ENCODE measurements around the gene DEFB129.
A peak's percentile ranks its signal among the peaks of the same experiment; 100 is the strongest.
"Not testable (repeated sequence)": the region's sequence is repeated elsewhere in the genome, so short reads cannot be mapped to it uniquely, and the experiment has no call there.

Gene DEFB129

GRCh38 chr20:253447-253846 lies 26.4 kb downstream of the DEFB129 start:
- not testable (repeated sequence) for FAIRE-seq

DNA sequence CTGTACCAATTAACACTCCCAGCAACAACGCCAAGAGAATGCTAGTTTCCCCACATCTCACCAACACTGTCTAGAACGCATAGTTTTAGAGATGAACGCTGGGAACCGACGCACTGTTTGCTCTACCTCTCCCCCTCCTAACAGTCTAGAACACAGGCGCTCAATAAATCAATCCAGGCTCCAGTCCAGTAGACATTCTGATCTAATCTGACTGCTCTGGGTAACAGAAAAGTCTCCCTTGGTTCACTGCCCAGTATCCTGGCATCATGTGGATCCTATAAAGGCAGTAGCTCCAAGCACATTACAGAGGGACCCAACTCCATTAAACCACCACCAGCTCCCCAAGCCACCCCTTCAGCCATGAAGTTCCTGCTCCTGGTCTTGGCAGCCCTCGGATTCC lies 30.4 kb downstream of the DEFB129 start, which contains the start of gene DEFB132:
Gene DEFB132, plus strand, starts transcription at position 306 of the 400 bp plus-strand sequence. Its CDS starts 55 bp downstream, at position 361.
- no peak for FAIRE-seq

GRCh38 chr20:258269-258858 lies 31.3 kb downstream of the DEFB129 start:
- FAIRE-seq, result no peak

- no peak for FAIRE-seq
Observed at GRCh38 chr20:258963-259362, 31.9 kb downstream of the DEFB129 start.

GRCh38 chr20:259981-260380 lies 32.9 kb downstream of the DEFB129 start:
- no peak for FAIRE-seq

DNA sequence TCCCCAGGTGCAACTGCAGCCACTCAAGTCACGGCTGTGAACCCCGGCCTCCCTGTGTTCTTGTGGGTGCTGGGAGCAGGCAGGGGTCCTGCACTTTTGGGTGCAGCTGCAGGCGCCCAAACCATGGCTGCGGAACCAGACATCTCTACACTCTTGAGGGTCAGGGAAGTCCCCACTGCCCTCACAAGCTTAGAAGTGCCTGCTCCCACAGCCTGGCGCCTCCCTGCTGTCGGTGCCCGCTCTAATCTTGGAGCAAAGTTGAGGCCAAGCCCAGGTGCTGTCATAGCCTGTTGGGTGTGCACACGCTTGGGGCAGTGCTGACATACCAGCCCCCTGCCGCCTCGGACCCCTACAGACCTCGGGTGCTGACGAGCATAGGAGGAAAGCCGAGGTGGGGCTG lies 36.6 kb downstream of the DEFB129 start:
- no peak for FAIRE-seq

- FAIRE-seq, result peak; percentile 31
Observed at GRCh38 chr20:266596-267562, 39.8 kb downstream of the DEFB129 start.

GRCh38 chr20:270517-270916 lies 43.5 kb downstream of the DEFB129 start:
- no peak for FAIRE-seq

DNA sequence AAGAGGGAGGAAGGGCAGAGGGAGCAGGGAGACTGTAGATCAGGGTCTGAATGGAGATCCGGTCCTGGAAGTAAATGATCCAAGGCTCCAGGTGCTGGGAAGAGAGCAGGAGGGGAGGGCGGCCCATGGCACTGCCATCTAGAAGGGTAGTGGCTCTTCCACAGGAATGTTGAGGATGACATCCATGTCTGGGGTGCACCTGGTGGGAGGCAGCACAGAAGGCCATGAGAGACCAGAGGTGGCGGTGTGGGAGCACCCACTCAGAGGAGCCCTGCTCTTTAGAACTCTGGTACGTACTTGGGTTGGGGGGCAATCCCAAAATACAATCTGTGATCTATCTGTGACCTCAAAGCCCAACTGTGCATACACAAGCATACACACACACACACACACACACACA lies 44.0 kb downstream of the DEFB129 start:
- no peak for FAIRE-seq

DNA sequence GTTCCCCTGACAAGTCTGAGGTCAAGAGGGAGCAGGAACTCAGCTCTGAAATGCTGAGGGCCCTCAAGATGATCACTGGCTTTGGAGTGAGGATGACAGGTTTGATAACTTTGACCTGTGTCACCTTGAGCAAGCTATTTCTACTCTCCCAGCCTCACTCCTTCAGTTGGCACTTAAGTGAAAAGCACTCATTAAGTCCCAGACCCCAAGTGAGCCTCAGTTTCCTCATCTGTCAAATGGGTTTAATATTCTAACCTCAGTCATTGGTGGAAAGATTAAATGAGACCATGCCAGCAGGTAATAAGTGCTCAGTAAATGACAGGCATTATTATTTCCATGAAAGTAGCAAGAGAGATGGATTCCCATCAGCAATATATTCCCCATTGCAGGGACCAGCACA lies 44.5 kb downstream of the DEFB129 start:
- no peak for FAIRE-seq

DNA sequence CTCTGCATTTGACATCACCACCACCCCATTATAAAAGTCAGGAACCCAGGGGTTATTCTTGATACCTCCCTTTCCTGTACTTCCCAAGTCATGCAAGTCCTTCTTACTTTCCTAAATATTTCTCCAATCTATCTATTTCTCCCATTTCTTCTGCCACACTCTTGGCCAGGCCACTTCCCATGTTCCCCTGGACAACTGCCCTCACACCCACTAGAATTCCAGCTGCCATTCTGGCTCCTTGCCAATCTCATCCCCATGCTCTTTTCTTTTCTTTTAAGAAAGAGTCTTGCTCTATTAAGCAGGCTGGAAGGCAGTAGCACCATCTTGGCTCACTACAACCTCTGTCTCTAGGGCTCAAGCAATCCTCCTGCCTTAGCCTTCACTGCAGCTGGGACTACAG lies 45.7 kb downstream of the DEFB129 start:
- FAIRE-seq, result no peak

GRCh38 chr20:273884-274283 lies 46.8 kb downstream of the DEFB129 start:
- FAIRE-seq, result no peak

GRCh38 chr20:275791-276190 lies 48.7 kb downstream of the DEFB129 start:
- FAIRE-seq, result no peak

- no peak for FAIRE-seq
Observed at GRCh38 chr20:276620-277495, 49.8 kb downstream of the DEFB129 start.

GRCh38 chr20:277496-277781 lies 50.4 kb downstream of the DEFB129 start:
- no peak for FAIRE-seq

GRCh38 chr20:278181-278580 lies 51.1 kb downstream of the DEFB129 start:
- no peak for FAIRE-seq

- FAIRE-seq, result no peak
Observed at GRCh38 chr20:278607-279571, 51.8 kb downstream of the DEFB129 start.

Measured in TTC549 (cell line).